H1 (cell line): ENCODE measurements around the gene ADCK2. TPM values are rescaled to one million over a fixed set of nuclear protein-coding genes. Genes with fewer than 3 reads are reported as not detected.

ENCODE experiments used
- CTCF ChIA-PET: fragments of 300-600 bp; sonication (Branson Sonifier 250); formaldehyde crosslinking; loops from one replicate; lab custom pipeline; 2021; ENCODE audit not compliant: partially characterized antibody; lab: Charles Lee
- POLR2A ChIA-PET: fragments of 300-600 bp; sonication (Branson Sonifier 250); formaldehyde crosslinking; loops from one replicate; lab custom pipeline; 2021; ENCODE audit warnings: inconsistent platforms; ENCODE audit not compliant: partially characterized antibody; lab: Charles Lee
- DNase-seq, 2 experiments: peaks; one replicate each; pipeline versions ENCODE4 v3.0.0 to v3.0.0-alpha.2; 2010 to 2022; ENCODE audit warnings: low spot score in 2 of 2, low read depth in 1 of 2, mixed read lengths in 1 of 2
- FAIRE-seq: peaks from 2 replicates; lab custom pipeline; 2011; peaks lifted over from hg19 to GRCh38; lab: Jason Lieb, UNC
- H2AFZ ChIP-seq: 2 replicates; pipeline ENCODE4 v1.8.1; 2012; ENCODE audit warnings: low read length, inconsistent platforms
- H2AK5ac ChIP-seq: 2 replicates; pipeline ENCODE4 v1.6.1; 2013; ENCODE audit warnings: low read depth, low read length
- H2BK120ac ChIP-seq: replicated peaks from 2 replicates; pipeline ENCODE3; 2013; ENCODE audit warnings: low read depth, low read length, inconsistent platforms
- H2BK12ac ChIP-seq: 2 replicates; pipeline ENCODE4 v1.6.1; 2013; ENCODE audit warnings: low read depth, low read length
- H2BK15ac ChIP-seq: 2 replicates; pipeline ENCODE4 v1.6.1; 2013; ENCODE audit warnings: low read length
- H2BK20ac ChIP-seq: 2 replicates; pipeline ENCODE4 v1.6.1; 2013; ENCODE audit warnings: low read length
- H2BK5ac ChIP-seq: 2 replicates; pipeline ENCODE4 v1.6.1; 2013; ENCODE audit warnings: low read depth, low read length
- H3K14ac ChIP-seq: 2 replicates; pipeline ENCODE4 v1.6.1; 2013; ENCODE audit warnings: inconsistent platforms; ENCODE audit not compliant: insufficient read length
- H3K18ac ChIP-seq: 2 replicates; pipeline ENCODE4 v1.6.1; 2013; ENCODE audit warnings: low read length; ENCODE audit errors: extremely low read depth
- H3K23ac ChIP-seq: 2 replicates; pipeline ENCODE4 v1.6.1; 2013; ENCODE audit warnings: inconsistent platforms; ENCODE audit not compliant: insufficient read length
- H3K23me2 ChIP-seq: 2 replicates; pipeline ENCODE4 v1.6.1; 2013; ENCODE audit warnings: low read depth, low read length
- H3K27ac ChIP-seq: 2 replicates; pipeline ENCODE4 v1.6.1; 2011; ENCODE audit warnings: low read depth, low read length, inconsistent platforms
- H3K27me3 ChIP-seq, 4 experiments: replicated peaks in 1 of 4; 1 replicate in 1 of 4; 2 replicates in 3 of 4; pipeline versions ENCODE4 v1.6.1 to v1.8.1; 2011 to 2013; ENCODE audit warnings: low read length in 3 of 4, mild to moderate bottlenecking in 3 of 4, inconsistent platforms in 2 of 4, mixed read lengths in 2 of 4, moderate library complexity in 1 of 4; ENCODE audit not compliant: control insufficient read depth in 3 of 4, insufficient read depth in 3 of 4; ENCODE audit errors: extremely low read depth in 1 of 4
- H3K36me3 ChIP-seq, 4 experiments: 2 replicates each; pipeline versions ENCODE4 v1.6.1 to v1.8.1; 2011 to 2013; ENCODE audit warnings: mild to moderate bottlenecking in 4 of 4, low read length in 3 of 4, moderate library complexity in 2 of 4, control low read depth in 1 of 4, inconsistent platforms in 1 of 4; ENCODE audit not compliant: insufficient read depth in 4 of 4, control insufficient read depth in 2 of 4
- H3K4ac ChIP-seq: replicated peaks from 2 replicates; pipeline ENCODE3; 2013; ENCODE audit warnings: low read length, low read depth, mixed read lengths, inconsistent platforms; ENCODE audit not compliant: insufficient read length
- H3K4me1 ChIP-seq, 4 experiments: replicated peaks in 1 of 4; 1 replicate in 1 of 4; 2 replicates in 3 of 4; pipeline versions ENCODE4 v1.6.1 to v1.8.1; 2011 to 2013; ENCODE audit warnings: low read length in 3 of 4, inconsistent platforms in 2 of 4, mixed read lengths in 1 of 4; ENCODE audit not compliant: insufficient read depth in 4 of 4, control insufficient read depth in 3 of 4
- H3K4me2 ChIP-seq, 2 experiments: 2 replicates each; pipeline versions ENCODE4 v1.6.1 to v1.8.1; 2011 to 2013; ENCODE audit warnings: low read depth in 2 of 2, low read length in 2 of 2, control low read depth in 1 of 2, inconsistent platforms in 1 of 2, mild to moderate bottlenecking in 1 of 2; ENCODE audit not compliant: insufficient read depth in 1 of 2
- H3K4me3 ChIP-seq, 4 experiments: fragments of 200-600, 300-600 bp in 1 of 4; sonication (generic), shearing (Covaris generic), sonication (Bioruptor Twin) in 1 of 4; 2 replicates each; pipeline versions ENCODE4 v1.5.1 to v1.8.1; 2011 to 2016; ENCODE audit warnings: low read length in 4 of 4, low read depth in 3 of 4, control low read depth in 2 of 4, inconsistent platforms in 2 of 4, mild to moderate bottlenecking in 2 of 4, mixed read lengths in 1 of 4, moderate library complexity in 1 of 4; ENCODE audit not compliant: insufficient read depth in 2 of 4; ENCODE audit errors: extremely low read depth in 1 of 4
- H3K56ac ChIP-seq: replicated peaks from 2 replicates; pipeline ENCODE3; 2013; ENCODE audit warnings: low read depth, mild to moderate bottlenecking, mixed read lengths, low read length, inconsistent platforms; ENCODE audit not compliant: insufficient read length
- H3K79me1 ChIP-seq: 2 replicates; pipeline ENCODE4 v1.6.1; 2013; ENCODE audit warnings: low read depth, low read length, control low read depth
- H3K79me2 ChIP-seq, 2 experiments: 2 replicates each; pipeline versions ENCODE4 v1.6.1 to v1.8.1; 2012 to 2013; ENCODE audit warnings: low read length in 2 of 2, mild to moderate bottlenecking in 2 of 2, inconsistent platforms in 1 of 2; ENCODE audit not compliant: insufficient read depth in 2 of 2, control insufficient read depth in 1 of 2
- H3K9ac ChIP-seq, 4 experiments: replicated peaks in 1 of 4; 1 replicate in 1 of 4; 2 replicates in 3 of 4; pipeline versions ENCODE4 v1.6.1 to v1.8.1; 2011 to 2013; ENCODE audit warnings: low read depth in 3 of 4, low read length in 3 of 4, control low read depth in 2 of 4, mild to moderate bottlenecking in 2 of 4, moderate library complexity in 2 of 4, inconsistent platforms in 1 of 4; ENCODE audit errors: extremely low read depth in 1 of 4
- H3K9me3 ChIP-seq, 2 experiments: 2 replicates each; pipeline versions ENCODE4 v1.6.1 to v1.8.1; 2012 to 2013; ENCODE audit warnings: mild to moderate bottlenecking in 2 of 2, moderate library complexity in 2 of 2, control low read depth in 1 of 2, inconsistent platforms in 1 of 2, low read depth in 1 of 2, low read length in 1 of 2, mixed read lengths in 1 of 2; ENCODE audit not compliant: insufficient read depth in 2 of 2
- H4K20me1 ChIP-seq, 2 experiments: replicated peaks in 1 of 2; 2 replicates each; pipeline versions ENCODE3 to v1.8.1; 2011 to 2013; ENCODE audit warnings: inconsistent platforms in 2 of 2, low read length in 2 of 2, mild to moderate bottlenecking in 1 of 2; ENCODE audit not compliant: insufficient read depth in 2 of 2, control insufficient read depth in 1 of 2
- H4K5ac ChIP-seq: 2 replicates; pipeline ENCODE4 v1.6.1; 2013; ENCODE audit warnings: low read length, low read depth, mixed read lengths, inconsistent platforms; ENCODE audit not compliant: insufficient read length
- H4K8ac ChIP-seq: 2 replicates; pipeline ENCODE4 v1.8.0; 2013; ENCODE audit warnings: mild to moderate bottlenecking, moderate library complexity, low read length, inconsistent platforms; ENCODE audit not compliant: insufficient read depth; ENCODE audit errors: extremely low read depth
- H4K91ac ChIP-seq: replicated peaks from 2 replicates; pipeline ENCODE3; 2013; ENCODE audit warnings: low read length, mixed read lengths, inconsistent platforms; ENCODE audit not compliant: insufficient read length
- CREB1 ChIP-seq: IDR thresholded peaks from 2 replicates; pipeline ENCODE4 v1.6.1; 2012; ENCODE audit warnings: inconsistent platforms
- EZH2 ChIP-seq: fragments of 200-600 bp; sonication (generic); IDR thresholded peaks from 2 replicates; pipeline ENCODE4 v1.7.1; 2012; ENCODE audit warnings: low read depth, mild to moderate bottlenecking, moderate library complexity, low read length, inconsistent platforms; ENCODE audit not compliant: severe bottlenecking
- GTF2F1 ChIP-seq: IDR thresholded peaks from 2 replicates; pipeline ENCODE4 v1.6.1; 2012; ENCODE audit warnings: low read depth, low read length, improper control_type of control experiment, borderline replicate concordance
- WGBS, 2 experiments: shearing (Covaris generic) in 1 of 2; methylation state at CpG; one replicate each; pipeline versions ENCODE4 v1.1.6 to v1.1.7; 2013 to 2015; ENCODE audit warnings: low lambda C conversion rate in 2 of 2, mixed read lengths in 2 of 2, inconsistent platforms in 1 of 2, low coverage in 1 of 2, missing lambda C conversion rate in 1 of 2; ENCODE audit not compliant: insufficient replicate concordance in 2 of 2, insufficient coverage in 1 of 2, insufficient read length in 1 of 2; ENCODE audit errors: extremely low coverage in 1 of 2, missing lambda C conversion rate in 1 of 2; 5-methylcytosine and 5-hydroxymethylcytosine counted together
- polyA plus RNA-seq, 7 experiments: library from polyadenylated mRNA; depleted of rRNA in 3 of 7; stranded (reverse) in 5 of 7; unstranded in 2 of 7; fragments of >200 nt in 5 of 7; fragments of 200-250 nt in 2 of 7; gene quantifications; 1 replicate in 5 of 7; 2 replicates in 1 of 7; 4 replicates in 1 of 7; pipeline versions ENCODE4 v1.2.1 to v1.2.3, GENCODE V29; 2011 to 2013; ENCODE audit warnings: missing spikeins in 2 of 7, mixed read lengths in 2 of 7
- total RNA-seq: library from RNA; stranded (reverse); fragmentation: NEBNext Ultra II Directional; extraction: Animal tissue kit (Norgen Biotek cat#: 25700); gene quantifications from 2 replicates; pipeline ENCODE4 v1.2.1, GENCODE V29; 2021

The ADCK2 gene
- total and polyA plus RNA-seq, 2 of the 8 experiments (the other 6 are each of a cell fraction or from before 2014, with no cell fraction given), result 6.9 to 11.7 TPM

GRCh38 chr7:140635816-140636215 lies 36.9 kb upstream of the ADCK2 start:
- Histone ChIP-seq H3K79me1 (peaks cover 2% of the 10 kb centered on the region; the same call in 1 of the 2 replicates), H4K8ac (no peak overlapping the region), H3K23me2 (peaks cover 8% of the 10 kb centered on the region), H2AFZ (no peak overlapping the region), H3K4me1 (peaks cover 6 to 22% (median 16%) of the 10 kb centered on the region in 4 experiments), H3K56ac (no peak overlapping the region), H3K79me2 (0 out of 4 replicates have a peak, but pooled peaks cover 0 to 2% of the 10 kb centered on the region in 2 experiments), H3K14ac (no peak overlapping the region), H2BK5ac (peak overlapping the region; percentile 93; the same call in 1 of the 2 replicates), H2BK20ac (peak overlapping the region; percentile 98), H4K5ac (no peak overlapping the region), H3K27ac (no peak overlapping the region; the same call in 1 of the 2 replicates), H3K9me3 (no peaks in the 10 kb centered on the region), H2BK12ac (peak overlapping the region; percentile 82), H2BK15ac (no peak overlapping the region), H4K20me1 (no peaks in the 10 kb centered on the region), H3K9ac (peak overlapping the region in 3 of 4 experiments; percentile 0 to 20 (median 3); a peak in 3 of 7 replicates), H3K4me2 (peak overlapping the region; percentile 67 to 74), H3K18ac (peak overlapping the region; percentile 78), H3K27me3 (peaks cover 0 to 12% (median 5%) of the 10 kb centered on the region in 4 experiments; a peak in 4 of 7 replicates), H3K23ac (no peak overlapping the region), H2BK120ac (no peak overlapping the region), H3K36me3 (no peaks in the 10 kb centered on the region), H3K4me3 (peak overlapping the region in 2 of 4 experiments; percentile 15 to 30; a peak in 3 of 8 replicates), H3K4ac (peak overlapping the region; percentile 51), H4K91ac (peak overlapping the region; percentile 70), H2AK5ac (0 out of 2 replicates have a peak overlapping the region, but pooled peaks have one; percentile 59)
- POLR2A ChIA-PET, result interaction anchor here (0.7 to 1.5 kb wide), 5 partner anchors 9 to 153 kb away, joined by 3 to 8 read pairs (median 3); no protein-coding TSS in a partner anchor
- DNase-seq (no peak), FAIRE-seq (peak; percentile 66)
- TF ChIP-seq EZH2 (no peak), GTF2F1 (no peak), CREB1 (0 out of 2 replicates have a peak, but pooled peaks have one; percentile 28)
- CTCF ChIA-PET, result interaction anchor here (0.6 to 19.9 kb wide), 7 partner anchors 11 to 349 kb away, joined by 3 to 322 read pairs (median 4); no protein-coding TSS in a partner anchor
- 33% methylated on average over 5 of the region's 5 CpGs; no CpG with 5 or more reads in 1 of the 2 experiments for WGBS, 2 experiments
